Astrocyte (in vitro differentiated cells and primary cell): Measurements from ENCODE around the gene LSM7. TPM values are rescaled to one million over a fixed set of nuclear protein-coding genes. Genes with fewer than 3 reads are reported as not detected.

Experiments
- DNase-seq: peaks from one replicate; pipeline ENCODE4 v3.0.0-alpha.2; 2010; ENCODE audit warnings: low read depth
- FAIRE-seq: peaks from 2 replicates; lab custom pipeline; 2011; peaks lifted over from hg19 to GRCh38; lab: Jason Lieb, UNC
- H2AFZ ChIP-seq: 2 replicates; pipeline ENCODE4 v1.6.0; 2012; ENCODE audit warnings: low read depth, low read length, inconsistent platforms
- H3K27ac ChIP-seq: 2 replicates; pipeline ENCODE4 v1.5.1; 2011; ENCODE audit warnings: low read depth, low read length, inconsistent platforms
- H3K27me3 ChIP-seq: 2 replicates; pipeline ENCODE4 v1.6.0; 2011; ENCODE audit warnings: low read length, inconsistent platforms; ENCODE audit not compliant: insufficient read depth
- H3K36me3 ChIP-seq: 2 replicates; pipeline ENCODE4 v1.5.1; 2011; ENCODE audit warnings: low read length, inconsistent platforms; ENCODE audit not compliant: insufficient read depth
- H3K4me1 ChIP-seq: 2 replicates; pipeline ENCODE4 v1.5.1; 2011; ENCODE audit warnings: low read length, inconsistent platforms; ENCODE audit not compliant: insufficient read depth
- H3K4me2 ChIP-seq: 2 replicates; pipeline ENCODE4 v1.6.0; 2012; ENCODE audit warnings: low read length, inconsistent platforms
- H3K4me3 ChIP-seq: 2 replicates; pipeline ENCODE4 v1.5.1; 2011; ENCODE audit warnings: low read depth, mild to moderate bottlenecking, low read length, inconsistent platforms; ENCODE audit not compliant: insufficient read depth
- H3K79me2 ChIP-seq: 2 replicates; pipeline ENCODE4 v1.6.0; 2012; ENCODE audit warnings: mild to moderate bottlenecking, low read length, inconsistent platforms; ENCODE audit not compliant: insufficient read depth
- H3K9ac ChIP-seq: 2 replicates; pipeline ENCODE4 v1.6.0; 2012; ENCODE audit warnings: mild to moderate bottlenecking, low read length, inconsistent platforms
- H3K9me3 ChIP-seq: 2 replicates; pipeline ENCODE4 v1.5.1; 2012; ENCODE audit warnings: low read depth, mild to moderate bottlenecking, low read length, inconsistent platforms; ENCODE audit not compliant: insufficient read depth
- H4K20me1 ChIP-seq: 2 replicates; pipeline ENCODE4 v1.6.0; 2012; ENCODE audit warnings: low read length, inconsistent platforms; ENCODE audit not compliant: insufficient read depth
- H3K27ac Mint-ChIP-seq: one replicate; pipeline ENCODE4 v1.8.0; 2021; ENCODE audit warnings: mild to moderate bottlenecking, mixed read lengths; ENCODE audit not compliant: unreplicated experiment
- H3K27me3 Mint-ChIP-seq: one replicate; pipeline ENCODE4 v1.8.0; 2021; ENCODE audit warnings: low read depth, mixed read lengths; ENCODE audit not compliant: unreplicated experiment
- H3K36me3 Mint-ChIP-seq: one replicate; pipeline ENCODE4 v1.8.0; 2021; ENCODE audit warnings: low read depth, mixed read lengths; ENCODE audit not compliant: unreplicated experiment
- H3K4me1 Mint-ChIP-seq: one replicate; pipeline ENCODE4 v1.8.0; 2021; ENCODE audit warnings: low read depth, mixed read lengths; ENCODE audit not compliant: unreplicated experiment
- H3K4me3 Mint-ChIP-seq: one replicate; pipeline ENCODE4 v1.8.0; 2021; ENCODE audit warnings: mild to moderate bottlenecking, moderate library complexity, mixed read lengths; ENCODE audit not compliant: unreplicated experiment
- H3K9me3 Mint-ChIP-seq: one replicate; pipeline ENCODE4 v1.8.0; 2021; ENCODE audit warnings: mild to moderate bottlenecking, mixed read lengths; ENCODE audit not compliant: unreplicated experiment
- EZH2 ChIP-seq: IDR thresholded peaks from 2 replicates; pipeline ENCODE4 v1.6.1; 2012; ENCODE audit warnings: mild to moderate bottlenecking, low read length, inconsistent platforms; ENCODE audit not compliant: insufficient read depth
- total RNA-seq: library from RNA; stranded (reverse); gene quantifications from 2 replicates; pipeline ENCODE4 v1.2.1, GENCODE V29; 2021
- TF ChIP-seq, protein P1 (sequence below): IDR thresholded peaks from 2 replicates; pipeline ENCODE4 v1.5.1; 2011; ENCODE audit warnings: low read depth, mild to moderate bottlenecking, inconsistent platforms, low read length, moderate library complexity; ENCODE audit not compliant: insufficient read depth

The LSM7 gene
- total RNA-seq, 1 donor from 2014 or later, result 91.4 TPM

DNA sequence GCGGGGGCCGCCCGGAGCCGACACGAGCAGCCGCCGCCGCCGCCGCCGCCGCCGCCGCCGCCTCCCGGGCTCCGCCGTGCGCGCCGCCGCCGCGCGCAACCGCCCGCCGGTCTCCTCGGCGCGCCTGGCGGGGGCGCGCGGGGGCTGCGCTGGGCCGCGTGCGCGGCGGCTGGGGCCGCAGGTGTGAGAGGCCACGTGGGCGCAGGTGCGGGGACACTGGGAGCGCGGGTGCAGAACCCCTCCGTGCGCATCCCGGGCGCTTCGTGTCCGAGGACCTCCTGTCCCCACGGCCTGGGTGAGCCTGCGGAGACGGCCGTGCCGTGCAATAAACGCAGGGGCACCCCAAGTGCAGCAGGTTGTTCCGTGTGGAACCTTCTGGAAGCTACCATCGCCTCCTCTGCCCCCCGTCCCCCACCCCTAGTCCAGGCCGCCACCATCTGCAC, 20.3 kb downstream of the LSM7 start, which contains the start of gene LINGO3:
TSS of gene LINGO3 (minus strand) at position 41 of the 443 bp plus-strand sequence. CDS start 16,378 bp downstream, outside the sequence.
- H3K9me3 ChIP-seq, result no peaks in the 10 kb centered on the region
- peak within 1 kb of the TSS; percentile 50 for H3K4me3 Mint-ChIP-seq
- H3K4me1 ChIP-seq, result peaks cover 10% of the 10 kb centered on the region
- peaks cover 9% of the 10 kb centered on the region for H3K27me3 ChIP-seq
- no peak within 1 kb of the TSS for H2AFZ ChIP-seq
- no peaks in the 10 kb centered on the region for H3K36me3 Mint-ChIP-seq
- H3K27ac Mint-ChIP-seq, result peak within 1 kb of the TSS; percentile 59
- FAIRE-seq (no peak), DNase-seq (no peak)
- H3K4me1 Mint-ChIP-seq, result no peaks in the 10 kb centered on the region
- peak within 1 kb of the TSS; percentile 69 for H3K4me2 ChIP-seq
- TF ChIP-seq, protein P1, sequence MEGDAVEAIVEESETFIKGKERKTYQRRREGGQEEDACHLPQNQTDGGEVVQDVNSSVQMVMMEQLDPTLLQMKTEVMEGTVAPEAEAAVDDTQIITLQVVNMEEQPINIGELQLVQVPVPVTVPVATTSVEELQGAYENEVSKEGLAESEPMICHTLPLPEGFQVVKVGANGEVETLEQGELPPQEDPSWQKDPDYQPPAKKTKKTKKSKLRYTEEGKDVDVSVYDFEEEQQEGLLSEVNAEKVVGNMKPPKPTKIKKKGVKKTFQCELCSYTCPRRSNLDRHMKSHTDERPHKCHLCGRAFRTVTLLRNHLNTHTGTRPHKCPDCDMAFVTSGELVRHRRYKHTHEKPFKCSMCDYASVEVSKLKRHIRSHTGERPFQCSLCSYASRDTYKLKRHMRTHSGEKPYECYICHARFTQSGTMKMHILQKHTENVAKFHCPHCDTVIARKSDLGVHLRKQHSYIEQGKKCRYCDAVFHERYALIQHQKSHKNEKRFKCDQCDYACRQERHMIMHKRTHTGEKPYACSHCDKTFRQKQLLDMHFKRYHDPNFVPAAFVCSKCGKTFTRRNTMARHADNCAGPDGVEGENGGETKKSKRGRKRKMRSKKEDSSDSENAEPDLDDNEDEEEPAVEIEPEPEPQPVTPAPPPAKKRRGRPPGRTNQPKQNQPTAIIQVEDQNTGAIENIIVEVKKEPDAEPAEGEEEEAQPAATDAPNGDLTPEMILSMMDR, result no peak
- peak; percentile 29 for TF ChIP-seq EZH2
- peaks cover 3% of the 10 kb centered on the region for H4K20me1 ChIP-seq
- H3K4me3 ChIP-seq, result no peak within 1 kb of the TSS
- no peaks in the 10 kb centered on the region for H3K36me3 ChIP-seq
- no peak within 1 kb of the TSS for H3K27ac ChIP-seq
- H3K9ac ChIP-seq, result no peak within 1 kb of the TSS
- peaks cover 6% of the 10 kb centered on the region for H3K9me3 Mint-ChIP-seq
- H3K27me3 Mint-ChIP-seq, result peaks cover 44% of the 10 kb centered on the region
- H3K79me2 ChIP-seq, result no peaks in the 10 kb centered on the region

DNA sequence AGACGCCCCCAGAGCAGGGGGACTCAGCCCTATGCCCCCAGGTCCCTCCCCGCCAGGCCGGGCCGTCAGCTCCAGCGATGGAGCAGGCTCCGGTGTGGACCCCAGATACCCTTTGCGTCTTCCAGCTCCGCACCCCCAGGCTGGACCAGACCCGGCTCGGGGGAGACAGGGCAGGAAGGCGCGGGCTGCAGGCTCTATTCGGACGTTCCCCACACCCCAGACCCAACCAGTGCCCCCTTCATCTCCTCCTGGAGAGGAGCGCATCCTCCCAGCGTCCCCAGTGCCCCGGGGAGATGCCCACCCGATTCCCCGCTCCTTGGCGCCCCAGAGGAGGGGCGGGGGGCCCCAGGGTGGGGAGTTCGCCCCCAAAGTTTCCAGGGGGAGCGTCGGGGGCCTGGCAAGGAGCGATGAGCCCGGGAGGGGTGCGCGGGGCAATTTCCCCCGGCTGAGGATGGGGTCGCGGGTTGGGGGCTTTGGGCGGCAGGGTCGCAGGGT, 20.8 kb downstream of the LSM7 start:
- no peaks in the 10 kb centered on the region for H3K79me2 ChIP-seq
- no peak overlapping the region for H3K4me2 ChIP-seq
- no peak overlapping the region for H3K27ac Mint-ChIP-seq
- DNase-seq (no peak), FAIRE-seq (no peak)
- no peak overlapping the region for H3K4me3 ChIP-seq
- TF ChIP-seq EZH2, result peak; percentile 78
- TF ChIP-seq, protein P1, result no peak
- H3K9me3 ChIP-seq, result no peaks in the 10 kb centered on the region
- no peak overlapping the region for H3K9ac ChIP-seq
- no peak overlapping the region for H3K4me3 Mint-ChIP-seq
- H3K27me3 ChIP-seq, result peaks cover 13% of the 10 kb centered on the region
- no peak overlapping the region for H2AFZ ChIP-seq
- peaks cover 11% of the 10 kb centered on the region for H3K4me1 ChIP-seq
- peaks cover 6% of the 10 kb centered on the region for H3K9me3 Mint-ChIP-seq
- H3K36me3 ChIP-seq, result no peaks in the 10 kb centered on the region
- H3K27ac ChIP-seq, result no peak overlapping the region
- no peaks in the 10 kb centered on the region for H3K36me3 Mint-ChIP-seq
- peaks cover 46% of the 10 kb centered on the region for H3K27me3 Mint-ChIP-seq
- no peaks in the 10 kb centered on the region for H3K4me1 Mint-ChIP-seq
- H4K20me1 ChIP-seq, result peaks cover 3% of the 10 kb centered on the region

DNA sequence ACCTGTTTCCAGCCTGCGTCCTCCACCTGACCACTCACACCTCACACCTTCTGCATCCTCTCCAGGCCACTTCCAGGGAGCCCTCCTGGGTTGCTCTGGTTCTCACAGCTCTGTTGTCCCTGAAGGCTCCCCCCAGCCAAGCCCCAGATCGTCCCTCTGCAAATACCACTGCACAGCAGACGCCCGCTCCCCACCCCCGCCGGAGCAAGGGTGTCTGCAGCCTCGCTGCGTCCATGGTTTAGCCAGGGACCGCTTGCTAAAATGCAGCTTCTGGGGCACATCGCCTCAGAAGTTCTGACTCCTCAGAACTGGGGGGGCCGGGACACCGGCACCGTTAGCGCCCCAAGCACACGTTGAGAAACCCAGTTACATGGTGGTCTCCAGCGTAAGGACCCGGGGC, 21.4 kb downstream of the LSM7 start:
- Histone ChIP-seq H3K27me3 (peaks cover 18% of the 10 kb centered on the region), H4K20me1 (peaks cover 3% of the 10 kb centered on the region), H3K4me2 (no peak overlapping the region), H3K27ac (no peak overlapping the region), H3K9me3 (no peaks in the 10 kb centered on the region), H3K36me3 (no peaks in the 10 kb centered on the region), H3K4me1 (peaks cover 17% of the 10 kb centered on the region), H3K9ac (no peak overlapping the region), H2AFZ (no peak overlapping the region), H3K79me2 (no peaks in the 10 kb centered on the region), H3K4me3 (no peak overlapping the region)
- Mint-ChIP-seq H3K27me3 (peaks cover 43% of the 10 kb centered on the region), H3K36me3 (no peaks in the 10 kb centered on the region), H3K9me3 (peaks cover 6% of the 10 kb centered on the region), H3K27ac (no peak overlapping the region), H3K4me1 (no peaks in the 10 kb centered on the region), H3K4me3 (no peak overlapping the region)
- DNase-seq (no peak), FAIRE-seq (no peak)
- TF ChIP-seq, protein P1, result no peak
- no peak for TF ChIP-seq EZH2
